Stomach (tissue), 4 donors: ENCODE results near the gene DNAJB1.

Experiments
- EP300 ChIP-seq: sonication (generic); formaldehyde crosslinking; IDR thresholded peaks from one replicate; pipeline ENCODE4 v1.6.1; 2017; ENCODE audit warnings: antibody characterized with exemption
- POLR2A ChIP-seq, 4 donors: fragments of 450-650 bp; IDR thresholded peaks; one replicate each; pipeline ENCODE4 v1.6.1; 2016; ENCODE audit warnings: antibody characterized with exemption in 4 of 4, control low read depth in 2 of 4, mild to moderate bottlenecking in 1 of 4, moderate library complexity in 1 of 4
- POLR2AphosphoS5 ChIP-seq, 3 donors: sonication (generic); formaldehyde crosslinking; IDR thresholded peaks; one replicate each; pipeline ENCODE4 v1.6.1; 2016; ENCODE audit warnings: antibody characterized with exemption in 3 of 3
- TF ChIP-seq, protein P1 (sequence below), 7 experiments: fragments of 450-650 bp in 4 of 7; fragments of 200-600 bp in 3 of 7; sonication (generic) in 3 of 7; IDR thresholded peaks; one replicate each; pipeline ENCODE4 v1.5.1; 2016 to 2019; ENCODE audit warnings: antibody characterized with exemption in 7 of 7, control low read depth in 2 of 7, mild to moderate bottlenecking in 1 of 7

DNA sequence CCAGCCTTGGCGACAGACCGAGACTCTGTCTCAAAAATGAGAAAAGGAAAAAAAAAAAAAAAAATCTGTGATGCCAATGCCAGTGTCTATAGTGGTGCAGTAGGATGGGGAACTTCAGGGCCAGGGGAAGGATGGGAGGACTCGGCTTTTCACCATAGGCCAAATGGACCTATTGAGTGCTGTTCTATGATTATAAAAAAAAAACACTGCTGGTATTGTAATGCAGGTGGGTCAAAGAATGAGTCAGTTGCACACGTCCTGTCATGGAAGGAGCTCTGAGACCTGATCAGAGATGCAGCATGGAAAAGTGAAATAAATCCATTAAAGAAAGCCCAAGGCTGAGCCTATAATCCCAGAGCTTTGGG lies 7.0 kb downstream of the DNAJB1 start:
- TF ChIP-seq EP300 (no peak), POLR2A (IDR thresholded peaks at IDR 0.05) (no peak), POLR2AphosphoS5 (IDR thresholded peaks at IDR 0.05) (no peak)
- TF ChIP-seq, protein P1, sequence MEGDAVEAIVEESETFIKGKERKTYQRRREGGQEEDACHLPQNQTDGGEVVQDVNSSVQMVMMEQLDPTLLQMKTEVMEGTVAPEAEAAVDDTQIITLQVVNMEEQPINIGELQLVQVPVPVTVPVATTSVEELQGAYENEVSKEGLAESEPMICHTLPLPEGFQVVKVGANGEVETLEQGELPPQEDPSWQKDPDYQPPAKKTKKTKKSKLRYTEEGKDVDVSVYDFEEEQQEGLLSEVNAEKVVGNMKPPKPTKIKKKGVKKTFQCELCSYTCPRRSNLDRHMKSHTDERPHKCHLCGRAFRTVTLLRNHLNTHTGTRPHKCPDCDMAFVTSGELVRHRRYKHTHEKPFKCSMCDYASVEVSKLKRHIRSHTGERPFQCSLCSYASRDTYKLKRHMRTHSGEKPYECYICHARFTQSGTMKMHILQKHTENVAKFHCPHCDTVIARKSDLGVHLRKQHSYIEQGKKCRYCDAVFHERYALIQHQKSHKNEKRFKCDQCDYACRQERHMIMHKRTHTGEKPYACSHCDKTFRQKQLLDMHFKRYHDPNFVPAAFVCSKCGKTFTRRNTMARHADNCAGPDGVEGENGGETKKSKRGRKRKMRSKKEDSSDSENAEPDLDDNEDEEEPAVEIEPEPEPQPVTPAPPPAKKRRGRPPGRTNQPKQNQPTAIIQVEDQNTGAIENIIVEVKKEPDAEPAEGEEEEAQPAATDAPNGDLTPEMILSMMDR (IDR thresholded peaks at IDR 0.05) = no peak
